Hepatocyte (in vitro differentiated cells): ENCODE results near the gene USP24. TPM values are rescaled to one million over a fixed set of nuclear protein-coding genes. Genes with fewer than 3 reads are reported as not detected.

Source experiments
- DNase-seq: peaks from one replicate; pipeline ENCODE4 v3.0.0-alpha.2; 2016; ENCODE audit warnings: low spot score
- H2AFZ ChIP-seq: fragments of 200-600 bp; sonication (generic); 2 replicates; pipeline ENCODE4 v1.6.0; 2016; ENCODE audit warnings: antibody characterized with exemption, mild to moderate bottlenecking
- H3K27ac ChIP-seq: fragments of 200-600 bp; sonication (generic); 2 replicates; pipeline ENCODE4 v1.5.1; 2016; ENCODE audit warnings: mild to moderate bottlenecking
- H3K27me3 ChIP-seq: fragments of 200-600 bp; sonication (generic); 2 replicates; pipeline ENCODE4 v1.6.1; 2016
- H3K36me3 ChIP-seq: fragments of 200-600 bp; sonication (generic); replicated peaks from 2 replicates; pipeline ENCODE4 v1.5.1; 2016; ENCODE audit warnings: low read depth; ENCODE audit not compliant: insufficient read depth
- H3K4me1 ChIP-seq: fragments of 200-600 bp; sonication (generic); 2 replicates; pipeline ENCODE4 v1.5.1; 2016; ENCODE audit warnings: mild to moderate bottlenecking, moderate library complexity; ENCODE audit not compliant: insufficient read depth
- H3K4me2 ChIP-seq: fragments of 200-600 bp; sonication (generic); 2 replicates; pipeline ENCODE4 v1.6.0; 2016
- H3K4me3 ChIP-seq: fragments of 200-600 bp; sonication (generic); 2 replicates; pipeline ENCODE4 v1.5.1; 2016; ENCODE audit warnings: mild to moderate bottlenecking
- H3K79me2 ChIP-seq: fragments of 200-600 bp; sonication (generic); 2 replicates; pipeline ENCODE4 v1.6.0; 2017; ENCODE audit warnings: mild to moderate bottlenecking
- H3K9me2 ChIP-seq: fragments of 200-600 bp; sonication (generic); replicated peaks from 2 replicates; pipeline ENCODE4 v1.6.0; 2017; ENCODE audit warnings: mild to moderate bottlenecking; ENCODE audit not compliant: insufficient read depth
- H3K9me3 ChIP-seq: fragments of 200-600 bp; sonication (generic); 2 replicates; pipeline ENCODE4 v1.5.1; 2016; ENCODE audit warnings: low read depth, mild to moderate bottlenecking
- H4K20me1 ChIP-seq: fragments of 200-600 bp; sonication (generic); 2 replicates; pipeline ENCODE4 v1.6.0; 2016; ENCODE audit warnings: mild to moderate bottlenecking; ENCODE audit not compliant: insufficient read depth, poor library complexity, severe bottlenecking
- CTCF ChIP-seq: fragments of 200-600 bp; sonication (generic); IDR thresholded peaks from 2 replicates; pipeline ENCODE4 v1.5.1; 2016; ENCODE audit warnings: antibody characterized with exemption, mild to moderate bottlenecking; ENCODE audit not compliant: poor library complexity
- EZH2 ChIP-seq: fragments of 200-600 bp; sonication (generic); IDR thresholded peaks from 2 replicates; pipeline ENCODE4 v1.6.1; 2016; ENCODE audit warnings: antibody characterized with exemption, mild to moderate bottlenecking, borderline replicate concordance
- EZH2phosphoT487 ChIP-seq: fragments of 200-600 bp; sonication (generic); IDR thresholded peaks from one replicate; pipeline ENCODE4 v1.6.1; 2018; ENCODE audit warnings: antibody characterized with exemption, mild to moderate bottlenecking, low read depth, moderate library complexity; ENCODE audit not compliant: unreplicated experiment, severe bottlenecking
- WGBS: methylation state at CpG from one replicate; pipeline ENCODE4 v1.1.6; 2016; ENCODE audit warnings: low lambda C conversion rate; ENCODE audit errors: missing lambda C conversion rate; 5-methylcytosine and 5-hydroxymethylcytosine counted together
- polyA plus RNA-seq: library from polyadenylated mRNA; unstranded; fragments of >200 nt; fragmentation: Nextera tagmentation; extraction: Ambion mirVana; gene quantifications from 2 replicates; pipeline ENCODE4 v1.2.1, GENCODE V29; 2016
- total RNA-seq: library from RNA; depleted of rRNA; stranded (reverse); fragments of >200 nt; gene quantifications from 2 replicates; pipeline ENCODE4 v1.2.3, GENCODE V29; 2014

The USP24 gene
- total and polyA plus RNA-seq, 2 experiments from 2014 or later, result 9.3 to 41.9 TPM

- Histone ChIP-seq H3K9me2 (no peaks in the 10 kb centered on the region), H3K4me3 (no peak overlapping the region), H3K27me3 (no peaks in the 10 kb centered on the region), H3K36me3 (no peaks in the 10 kb centered on the region), H3K9me3 (no peaks in the 10 kb centered on the region), H3K4me1 (peaks cover 38% of the 10 kb centered on the region), H3K27ac (peak overlapping the region; percentile 25), H2AFZ (no peak overlapping the region), H3K4me2 (peak overlapping the region; percentile 92), H4K20me1 (peaks cover 32% of the 10 kb centered on the region), H3K79me2 (peaks cover 65% of the 10 kb centered on the region)
- WGBS, result 73% methylated on average over 11 of the region's 11 CpGs
- TF ChIP-seq EZH2phosphoT487 (no peak), EZH2 (no peak), CTCF (no peak)
- DNase-seq, result no peak
These were observed 2.6 kb downstream of the USP24 start for GRCh38 chr1:55212349-55213150.

- no peak overlapping the region for H2AFZ ChIP-seq
- no peaks in the 10 kb centered on the region for H3K9me2 ChIP-seq
- DNase-seq, result no peak
- no peak overlapping the region for H3K4me3 ChIP-seq
- 82% methylated on average over 3 of the region's 3 CpGs for WGBS
- peaks cover 32% of the 10 kb centered on the region for H4K20me1 ChIP-seq
- H3K4me2 ChIP-seq, result peak overlapping the region; percentile 92
- H3K27ac ChIP-seq, result peak overlapping the region; percentile 25
- TF ChIP-seq EZH2phosphoT487, result no peak
- TF ChIP-seq EZH2, result no peak
- no peak for TF ChIP-seq CTCF
- peaks cover 38% of the 10 kb centered on the region for H3K4me1 ChIP-seq
- no peaks in the 10 kb centered on the region for H3K9me3 ChIP-seq
- peaks cover 72% of the 10 kb centered on the region for H3K79me2 ChIP-seq
- H3K27me3 ChIP-seq, result no peaks in the 10 kb centered on the region
- H3K36me3 ChIP-seq, result no peaks in the 10 kb centered on the region
These were observed 3.3 kb downstream of the USP24 start for GRCh38 chr1:55211863-55212262.

DNA sequence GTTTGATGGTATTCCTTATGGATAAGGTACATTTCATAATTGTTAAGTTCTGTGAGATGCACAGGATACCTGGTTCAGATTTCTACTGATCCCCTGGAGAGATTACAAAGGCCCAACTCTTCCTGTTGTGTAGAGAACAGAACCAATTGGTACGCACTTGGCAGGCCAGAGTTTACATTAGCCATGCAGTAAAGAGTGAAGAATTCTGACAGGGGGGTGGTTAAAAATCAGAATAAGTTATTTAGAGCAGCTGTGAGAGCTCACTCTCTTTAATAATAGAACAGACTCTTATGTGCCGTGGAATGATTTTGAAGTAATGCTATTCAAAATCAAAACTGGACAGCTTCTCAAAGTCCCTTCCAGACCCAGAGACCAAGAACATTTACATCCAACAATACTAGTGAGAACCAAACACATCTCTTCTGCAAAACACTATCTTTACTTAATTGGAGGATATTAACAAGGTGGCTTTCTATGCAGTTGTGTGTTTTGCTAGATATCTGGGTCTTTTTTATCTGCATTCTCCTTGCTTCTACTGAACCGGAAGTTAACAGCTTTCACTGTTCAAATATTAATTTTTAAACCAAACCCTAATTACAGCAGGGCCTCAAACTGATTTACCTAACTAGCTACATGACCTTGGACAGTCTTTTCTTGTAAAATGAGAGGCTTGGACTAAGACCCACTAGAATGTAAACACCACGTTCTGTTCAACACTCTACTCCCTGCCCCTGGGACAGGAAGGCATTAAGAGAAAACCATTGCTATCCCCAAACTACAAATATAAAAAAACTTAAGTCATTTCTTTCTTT is 4.0 kb downstream of the USP24 start:
- 39% methylated on average over 4 of the region's 4 CpGs for WGBS
- H2AFZ ChIP-seq, result no peak overlapping the region
- no peak for DNase-seq
- H3K4me3 ChIP-seq, result no peak overlapping the region
- H3K4me1 ChIP-seq, result peaks cover 38% of the 10 kb centered on the region
- peaks cover 38% of the 10 kb centered on the region for H4K20me1 ChIP-seq
- H3K27me3 ChIP-seq, result no peaks in the 10 kb centered on the region
- no peaks in the 10 kb centered on the region for H3K9me2 ChIP-seq
- no peaks in the 10 kb centered on the region for H3K36me3 ChIP-seq
- TF ChIP-seq EZH2phosphoT487, result no peak
- TF ChIP-seq CTCF, result no peak
- TF ChIP-seq EZH2, result no peak
- H3K79me2 ChIP-seq, result peaks cover 79% of the 10 kb centered on the region
- H3K27ac ChIP-seq, result peak overlapping the region; percentile 25
- H3K4me2 ChIP-seq, result peak overlapping the region; percentile 92
- H3K9me3 ChIP-seq, result no peaks in the 10 kb centered on the region
